Measurements from ENCODE around the gene FAR2.

The FAR2 gene

DNA sequence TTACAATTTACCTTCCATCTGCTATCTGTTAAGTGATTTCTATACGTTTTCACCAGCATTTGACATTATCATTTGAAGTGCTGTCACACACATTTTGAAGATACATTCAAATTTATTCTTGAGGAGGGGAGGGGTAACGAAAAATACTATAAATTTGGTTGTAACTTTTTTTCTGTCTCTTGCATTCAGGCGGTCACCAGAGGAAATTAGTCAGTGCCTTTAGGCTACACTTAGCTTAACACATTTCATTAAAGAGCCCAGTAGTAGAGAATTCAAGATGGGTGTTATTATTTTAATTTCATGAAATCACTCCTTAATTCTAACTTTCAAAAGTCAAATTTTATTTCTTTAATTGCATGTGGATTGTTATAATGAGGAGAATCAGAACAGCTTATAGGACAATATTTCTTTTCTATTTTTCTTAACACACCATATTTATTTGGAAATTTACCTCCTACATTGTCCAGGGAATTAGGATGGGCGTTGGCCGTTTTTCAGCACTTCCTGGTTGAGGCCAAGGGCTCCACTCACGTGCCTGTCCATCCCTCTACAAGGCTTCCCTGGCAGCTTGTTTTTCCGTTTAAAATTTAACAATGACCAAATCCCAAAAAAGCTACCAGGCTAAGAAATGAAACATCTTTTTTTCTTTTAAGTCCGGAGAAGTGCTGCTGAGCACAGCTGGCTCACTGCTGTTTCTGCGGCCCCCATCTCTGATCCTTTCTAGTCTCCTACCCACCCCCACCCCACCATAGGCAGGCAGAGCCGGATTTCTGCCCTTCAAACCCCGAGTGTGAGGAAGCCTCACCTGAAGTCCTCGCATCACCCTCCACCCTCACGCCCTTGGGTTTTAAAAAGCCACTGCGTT is 1.1 kb upstream of the FAR2 start:
- TF ChIP-seq ZBTB7A (IDR thresholded peaks at IDR 0.05; ENCODE audit: low read depth): no peak
- TF ChIP-seq NFIC (IDR thresholded peaks at IDR 0.05): no peak
- no peak for TF ChIP-seq RAD21 (IDR thresholded peaks at IDR 0.05; ENCODE audit: low read depth)
- no peak for TF ChIP-seq CREB1 (IDR thresholded peaks at IDR 0.05; ENCODE audit: low read depth)

DNA sequence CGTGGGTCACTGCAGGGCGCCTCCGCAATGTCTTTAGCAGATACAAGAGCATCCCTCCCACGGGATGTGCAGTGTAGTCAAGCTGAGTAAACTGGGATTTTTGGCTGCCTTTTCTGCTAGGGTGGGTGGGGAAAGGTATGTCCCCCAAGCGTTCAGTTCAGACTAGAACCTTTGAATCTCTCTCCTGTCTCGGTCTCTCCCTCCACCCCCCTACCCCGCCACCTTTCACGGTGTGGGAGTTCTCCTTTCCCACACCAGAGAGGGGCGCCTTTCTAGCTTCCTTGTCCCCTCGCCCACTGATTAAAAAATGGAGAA is 525 bp upstream of the FAR2 start:
- TF ChIP-seq CREB1 (IDR thresholded peaks at IDR 0.05; ENCODE audit: low read depth) (no peak), NFIC (IDR thresholded peaks at IDR 0.05) (no peak), RAD21 (IDR thresholded peaks at IDR 0.05; ENCODE audit: low read depth) (no peak), FOXM1 (IDR thresholded peaks at IDR 0.05; ENCODE audit: borderline replicate concordance, low read depth) (no peak), TAF1 (IDR thresholded peaks at IDR 0.05; ENCODE audit: low read depth) (no peak), TCF12 (IDR thresholded peaks at IDR 0.05; ENCODE audit: low read depth) (no peak), CEBPB (IDR thresholded peaks at IDR 0.05) (no peak)
- TF ChIP-seq, protein P1, sequence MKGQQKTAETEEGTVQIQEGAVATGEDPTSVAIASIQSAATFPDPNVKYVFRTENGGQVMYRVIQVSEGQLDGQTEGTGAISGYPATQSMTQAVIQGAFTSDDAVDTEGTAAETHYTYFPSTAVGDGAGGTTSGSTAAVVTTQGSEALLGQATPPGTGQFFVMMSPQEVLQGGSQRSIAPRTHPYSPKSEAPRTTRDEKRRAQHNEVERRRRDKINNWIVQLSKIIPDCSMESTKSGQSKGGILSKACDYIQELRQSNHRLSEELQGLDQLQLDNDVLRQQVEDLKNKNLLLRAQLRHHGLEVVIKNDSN (IDR thresholded peaks at IDR 0.05): no peak
- TF ChIP-seq, protein P2, sequence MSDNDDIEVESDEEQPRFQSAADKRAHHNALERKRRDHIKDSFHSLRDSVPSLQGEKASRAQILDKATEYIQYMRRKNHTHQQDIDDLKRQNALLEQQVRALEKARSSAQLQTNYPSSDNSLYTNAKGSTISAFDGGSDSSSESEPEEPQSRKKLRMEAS (IDR thresholded peaks at IDR 0.05): no peak

DNA sequence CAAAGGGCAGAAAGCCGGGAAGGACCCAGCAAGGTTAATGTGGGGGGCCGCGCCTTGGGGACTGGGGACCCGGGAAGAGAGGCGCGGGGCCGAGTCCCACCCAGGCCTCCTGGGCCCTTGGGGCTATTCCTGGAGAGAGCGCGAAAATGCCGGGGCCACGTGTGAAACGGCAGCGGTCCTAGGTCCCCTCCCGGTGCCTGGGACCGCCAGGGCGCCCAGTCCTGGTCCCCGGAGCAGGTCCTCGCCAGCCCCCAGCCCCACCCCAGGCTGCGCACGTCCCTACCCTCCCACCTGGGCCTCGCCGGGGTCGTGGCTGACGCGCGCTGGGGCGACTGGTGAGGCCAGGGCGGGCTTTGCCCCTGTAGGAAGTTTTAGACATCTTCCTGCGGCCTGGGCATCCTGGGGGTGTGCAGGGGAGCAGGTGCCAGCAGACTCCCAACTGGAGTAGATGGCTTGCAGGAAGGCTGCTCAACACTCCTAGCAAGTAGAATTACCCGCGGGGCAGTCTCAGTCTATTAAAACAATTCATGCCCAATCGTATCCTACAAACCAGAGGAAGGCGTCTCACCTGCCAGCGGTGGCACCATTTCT is 708 bp downstream of the FAR2 start:
- TF ChIP-seq, protein P3, sequence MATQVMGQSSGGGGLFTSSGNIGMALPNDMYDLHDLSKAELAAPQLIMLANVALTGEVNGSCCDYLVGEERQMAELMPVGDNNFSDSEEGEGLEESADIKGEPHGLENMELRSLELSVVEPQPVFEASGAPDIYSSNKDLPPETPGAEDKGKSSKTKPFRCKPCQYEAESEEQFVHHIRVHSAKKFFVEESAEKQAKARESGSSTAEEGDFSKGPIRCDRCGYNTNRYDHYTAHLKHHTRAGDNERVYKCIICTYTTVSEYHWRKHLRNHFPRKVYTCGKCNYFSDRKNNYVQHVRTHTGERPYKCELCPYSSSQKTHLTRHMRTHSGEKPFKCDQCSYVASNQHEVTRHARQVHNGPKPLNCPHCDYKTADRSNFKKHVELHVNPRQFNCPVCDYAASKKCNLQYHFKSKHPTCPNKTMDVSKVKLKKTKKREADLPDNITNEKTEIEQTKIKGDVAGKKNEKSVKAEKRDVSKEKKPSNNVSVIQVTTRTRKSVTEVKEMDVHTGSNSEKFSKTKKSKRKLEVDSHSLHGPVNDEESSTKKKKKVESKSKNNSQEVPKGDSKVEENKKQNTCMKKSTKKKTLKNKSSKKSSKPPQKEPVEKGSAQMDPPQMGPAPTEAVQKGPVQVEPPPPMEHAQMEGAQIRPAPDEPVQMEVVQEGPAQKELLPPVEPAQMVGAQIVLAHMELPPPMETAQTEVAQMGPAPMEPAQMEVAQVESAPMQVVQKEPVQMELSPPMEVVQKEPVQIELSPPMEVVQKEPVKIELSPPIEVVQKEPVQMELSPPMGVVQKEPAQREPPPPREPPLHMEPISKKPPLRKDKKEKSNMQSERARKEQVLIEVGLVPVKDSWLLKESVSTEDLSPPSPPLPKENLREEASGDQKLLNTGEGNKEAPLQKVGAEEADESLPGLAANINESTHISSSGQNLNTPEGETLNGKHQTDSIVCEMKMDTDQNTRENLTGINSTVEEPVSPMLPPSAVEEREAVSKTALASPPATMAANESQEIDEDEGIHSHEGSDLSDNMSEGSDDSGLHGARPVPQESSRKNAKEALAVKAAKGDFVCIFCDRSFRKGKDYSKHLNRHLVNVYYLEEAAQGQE (IDR thresholded peaks at IDR 0.05; ENCODE audit: low read depth): no peak
- TF ChIP-seq TCF12 (IDR thresholded peaks at IDR 0.05; ENCODE audit: low read depth): no peak
- TF ChIP-seq EGR1 (IDR thresholded peaks at IDR 0.05): no peak
- TF ChIP-seq, protein P1 (IDR thresholded peaks at IDR 0.05): no peak
- no peak for TF ChIP-seq CREB1 (IDR thresholded peaks at IDR 0.05; ENCODE audit: low read depth)

DNA sequence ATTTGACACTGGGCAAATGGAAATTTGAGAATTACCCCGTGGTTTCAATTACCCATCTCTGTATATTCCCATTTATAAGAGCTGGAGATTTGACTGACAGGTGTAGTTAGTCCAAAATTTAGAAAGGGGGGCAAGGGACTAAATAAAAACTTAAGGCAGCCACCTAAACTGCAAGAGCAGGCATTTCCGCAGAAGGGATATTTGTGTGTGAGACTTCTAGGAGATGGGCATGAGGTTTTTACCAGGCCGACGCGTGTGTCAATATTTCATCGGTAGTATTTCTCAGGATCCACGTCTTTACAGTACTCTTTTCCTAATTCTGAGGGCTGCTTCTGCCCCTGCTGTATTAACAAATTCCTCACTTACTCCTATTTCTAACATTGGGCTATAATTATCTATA is 1.4 kb downstream of the FAR2 start:
- TF ChIP-seq ZBTB7A (IDR thresholded peaks at IDR 0.05; ENCODE audit: low read depth): no peak
- TF ChIP-seq TEAD4 (IDR thresholded peaks at IDR 0.05): no peak
- TF ChIP-seq FOXM1 (IDR thresholded peaks at IDR 0.05; ENCODE audit: borderline replicate concordance, low read depth): no peak

DNA sequence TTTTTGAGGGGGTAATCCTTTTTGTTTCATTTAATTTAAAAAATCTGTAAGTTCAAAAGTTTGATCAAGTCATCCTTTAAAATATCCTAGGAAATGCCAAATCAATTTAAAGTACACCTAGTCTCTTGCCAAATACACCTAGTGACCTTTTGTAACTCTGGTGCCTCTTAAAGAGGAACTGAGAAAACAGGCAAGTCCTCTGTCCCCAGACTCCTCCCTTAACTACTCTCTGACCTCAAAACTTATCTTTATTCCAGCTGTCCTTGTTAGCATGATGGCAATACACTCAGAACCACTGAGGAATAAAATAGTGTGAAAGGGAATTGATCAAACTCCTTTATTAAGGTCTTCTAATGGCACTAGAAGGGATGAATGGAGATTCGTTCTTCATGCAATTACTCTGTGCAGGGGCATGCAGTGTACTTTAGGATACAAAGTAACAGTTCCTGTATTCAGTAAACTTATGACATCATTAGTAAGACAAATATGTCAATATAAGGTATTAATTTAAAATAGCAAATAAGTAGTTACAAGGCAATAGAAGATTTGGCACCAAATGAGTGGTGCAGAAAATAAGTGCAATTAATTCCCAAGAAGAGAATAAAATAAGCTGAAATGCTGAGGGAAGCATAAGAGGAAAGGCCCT is 3.3 kb downstream of the FAR2 start:
- TF ChIP-seq, protein P2 (IDR thresholded peaks at IDR 0.05): no peak
- TF ChIP-seq ZBTB7A (IDR thresholded peaks at IDR 0.05; ENCODE audit: low read depth) (no peak), NFIC (IDR thresholded peaks at IDR 0.05) (no peak)

DNA sequence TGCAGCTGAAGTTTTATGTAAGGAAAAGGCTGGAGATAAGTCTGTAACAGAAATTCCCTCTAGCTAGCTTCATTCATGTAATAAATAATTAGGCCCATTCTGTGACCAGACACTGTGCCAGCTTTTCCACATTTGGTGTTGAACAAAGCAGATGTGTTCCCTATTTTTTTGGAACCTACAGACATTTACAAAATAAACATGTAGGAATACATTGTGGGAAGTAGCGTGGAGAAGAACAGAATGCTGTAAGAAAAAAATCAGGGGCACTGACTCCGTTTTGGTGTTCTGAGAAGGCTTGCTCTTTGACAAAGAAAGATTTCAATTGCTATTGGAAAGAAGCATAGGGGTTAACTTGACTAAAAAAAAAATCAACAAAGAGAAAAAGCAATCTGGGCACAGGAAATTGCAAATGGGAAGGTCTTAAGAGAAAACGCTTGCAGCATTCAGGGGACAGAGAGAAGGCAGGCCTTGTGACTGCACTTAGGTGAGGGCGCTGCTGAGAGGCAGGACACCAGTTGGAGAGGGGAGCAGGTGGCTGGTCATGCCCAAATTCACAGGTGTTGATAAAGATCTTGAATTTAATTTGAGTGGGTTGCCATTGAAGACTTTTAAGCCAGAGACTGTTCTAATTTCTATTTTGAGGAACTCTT is 4.0 kb downstream of the FAR2 start:
- TF ChIP-seq NFIC (IDR thresholded peaks at IDR 0.05): no peak
- no peak for TF ChIP-seq TAF1 (IDR thresholded peaks at IDR 0.05; ENCODE audit: low read depth)
- TF ChIP-seq EP300 (IDR thresholded peaks at IDR 0.05; ENCODE audit: borderline replicate concordance): no peak

DNA sequence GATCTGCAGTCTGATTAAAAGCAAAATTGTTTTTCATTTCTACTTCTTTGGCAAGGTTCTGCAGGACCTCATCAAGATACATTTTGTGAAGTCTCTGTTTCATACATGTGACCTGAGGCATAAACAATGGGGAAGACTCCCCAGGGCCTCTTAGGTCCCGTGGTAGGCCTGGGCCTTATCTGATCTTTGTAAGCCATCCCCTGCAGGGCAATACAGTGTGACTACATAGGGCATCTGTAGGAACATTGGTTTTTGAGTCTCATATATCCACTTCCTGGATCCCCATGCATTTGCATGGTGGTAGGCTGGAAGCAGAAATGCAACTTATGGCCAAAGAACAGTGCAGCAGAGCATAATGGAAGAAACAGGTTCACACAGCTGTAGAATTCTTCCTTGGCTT is 6.0 kb downstream of the FAR2 start:
- TF ChIP-seq CEBPB (IDR thresholded peaks at IDR 0.05) (no peak), ZBTB7A (IDR thresholded peaks at IDR 0.05; ENCODE audit: low read depth) (no peak)

DNA sequence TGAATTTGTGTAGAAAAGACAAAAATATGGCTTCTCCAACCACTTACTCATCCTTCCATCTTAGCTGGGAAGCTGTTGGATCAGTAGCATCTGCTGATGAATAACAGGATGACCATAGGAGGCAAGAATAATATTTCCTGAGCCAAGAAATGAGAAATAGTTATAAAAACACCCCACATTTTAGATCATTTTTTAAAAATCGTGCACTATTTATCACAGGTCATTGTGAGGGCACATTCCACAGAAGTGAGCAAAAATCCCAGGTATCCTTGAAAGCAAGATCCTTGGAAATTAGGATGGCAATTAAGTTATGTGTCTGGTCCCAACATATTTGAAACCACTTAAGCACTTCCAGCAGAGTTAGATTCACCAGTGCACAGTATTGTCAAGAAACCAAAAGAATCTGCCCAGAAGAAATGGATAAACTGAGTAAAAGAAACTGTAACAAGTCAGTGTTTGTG is 8.4 kb downstream of the FAR2 start:
- TF ChIP-seq FOXM1 (IDR thresholded peaks at IDR 0.05; ENCODE audit: borderline replicate concordance, low read depth) (no peak), TAF1 (IDR thresholded peaks at IDR 0.05; ENCODE audit: low read depth) (no peak), ZBTB7A (IDR thresholded peaks at IDR 0.05; ENCODE audit: low read depth) (no peak), CEBPB (IDR thresholded peaks at IDR 0.05) (no peak), TCF12 (IDR thresholded peaks at IDR 0.05; ENCODE audit: low read depth) (no peak), EGR1 (IDR thresholded peaks at IDR 0.05) (no peak), EP300 (IDR thresholded peaks at IDR 0.05; ENCODE audit: borderline replicate concordance) (no peak)
- TF ChIP-seq, protein P3 (IDR thresholded peaks at IDR 0.05; ENCODE audit: low read depth): no peak
- TF ChIP-seq, protein P2 (IDR thresholded peaks at IDR 0.05): no peak
